Neuronal stem cell (in vitro differentiated cells): ENCODE measurements around the gene RIPK3.

ENCODE experiments used
- DNase-seq: peaks from one replicate; pipeline ENCODE4 v3.0.0-alpha.2; 2013; ENCODE audit warnings: low spot score
- H2AFZ ChIP-seq: one replicate; pipeline ENCODE4 v1.6.1; 2013; ENCODE audit warnings: mild to moderate bottlenecking, low read length, inconsistent platforms
- H2AK5ac ChIP-seq: 2 replicates; pipeline ENCODE4 v1.6.1; 2013; ENCODE audit warnings: low read depth, mild to moderate bottlenecking, inconsistent platforms, low read length, moderate library complexity, mixed read lengths
- H2BK120ac ChIP-seq: 2 replicates; pipeline ENCODE4 v1.6.1; 2013; ENCODE audit warnings: low read depth, mild to moderate bottlenecking, inconsistent platforms, low read length, moderate library complexity, mixed read lengths
- H2BK12ac ChIP-seq: one replicate; pipeline ENCODE4 v1.6.1; 2013; ENCODE audit warnings: low read length, inconsistent platforms
- H2BK15ac ChIP-seq: 2 replicates; pipeline ENCODE4 v1.6.1; 2013; ENCODE audit warnings: mild to moderate bottlenecking, low read length, inconsistent platforms, mixed read lengths
- H2BK5ac ChIP-seq: one replicate; pipeline ENCODE4 v1.6.1; 2013; ENCODE audit warnings: inconsistent platforms, mild to moderate bottlenecking, low read length, moderate library complexity
- H3K14ac ChIP-seq: one replicate; pipeline ENCODE4 v1.6.1; 2013; ENCODE audit warnings: low read length, inconsistent platforms
- H3K18ac ChIP-seq: 2 replicates; pipeline ENCODE4 v1.6.1; 2013; ENCODE audit warnings: low read length, inconsistent platforms
- H3K23ac ChIP-seq: 2 replicates; pipeline ENCODE4 v1.6.1; 2013; ENCODE audit warnings: low read depth, mild to moderate bottlenecking, mixed read lengths, low read length, inconsistent platforms; ENCODE audit not compliant: poor library complexity
- H3K27ac ChIP-seq: replicated peaks from 3 replicates; pipeline ENCODE4 v1.5.1; 2013; ENCODE audit warnings: low read length, inconsistent platforms
- H3K27me3 ChIP-seq, 3 experiments: 2 replicates each; pipeline ENCODE4 v1.6.1; 2013; ENCODE audit warnings: low read length in 3 of 3, mild to moderate bottlenecking in 2 of 3, inconsistent platforms in 1 of 3, low read depth in 1 of 3, mixed read lengths in 1 of 3, moderate library complexity in 1 of 3; ENCODE audit not compliant: control insufficient read depth in 3 of 3, insufficient read depth in 3 of 3
- H3K36me3 ChIP-seq, 2 donors: replicated peaks in 1 of 2; 2 replicates each; pipeline ENCODE4 v1.6.1; 2013; ENCODE audit warnings: low read length in 2 of 2; ENCODE audit not compliant: control insufficient read depth in 2 of 2, insufficient read depth in 2 of 2
- H3K4ac ChIP-seq: 2 replicates; pipeline ENCODE4 v1.6.1; 2013; ENCODE audit warnings: inconsistent platforms, mild to moderate bottlenecking, low read length, moderate library complexity
- H3K4me1 ChIP-seq, 2 donors: 1 replicate in 1 of 2; 2 replicates in 1 of 2; pipeline ENCODE4 v1.6.1; 2013; ENCODE audit warnings: low read length in 2 of 2, low read depth in 1 of 2; ENCODE audit not compliant: control insufficient read depth in 2 of 2, insufficient read depth in 1 of 2
- H3K4me2 ChIP-seq: one replicate; pipeline ENCODE4 v1.6.1; 2013; ENCODE audit warnings: mild to moderate bottlenecking, low read length, inconsistent platforms; ENCODE audit not compliant: insufficient read depth, poor library complexity, severe bottlenecking
- H3K4me3 ChIP-seq, 2 donors: 2 replicates each; pipeline ENCODE4 v1.5.1; 2013; ENCODE audit warnings: low read length in 2 of 2, mild to moderate bottlenecking in 2 of 2, inconsistent platforms in 1 of 2, moderate library complexity in 1 of 2
- H3K79me1 ChIP-seq: one replicate; pipeline ENCODE4 v1.6.1; 2013; ENCODE audit warnings: low read depth, mild to moderate bottlenecking, inconsistent platforms, low read length, moderate library complexity
- H3K9ac ChIP-seq: one replicate; pipeline ENCODE4 v1.6.1; 2013; ENCODE audit warnings: mild to moderate bottlenecking, low read depth, low read length, inconsistent platforms; ENCODE audit not compliant: poor library complexity
- H3K9me3 ChIP-seq, 2 donors: replicated peaks in 1 of 2; 2 replicates each; pipeline versions ENCODE3 to v1.6.1; 2013; ENCODE audit warnings: low read length in 2 of 2, mild to moderate bottlenecking in 2 of 2, inconsistent platforms in 1 of 2, low read depth in 1 of 2, mixed read lengths in 1 of 2, moderate library complexity in 1 of 2; ENCODE audit not compliant: control insufficient read depth in 2 of 2, insufficient read depth in 1 of 2
- H4K8ac ChIP-seq: one replicate; pipeline ENCODE4 v1.6.1; 2013; ENCODE audit warnings: low read depth, mild to moderate bottlenecking, inconsistent platforms, low read length, moderate library complexity
- H4K91ac ChIP-seq: one replicate; pipeline ENCODE4 v1.6.1; 2013; ENCODE audit warnings: low read length, low read depth, mild to moderate bottlenecking, inconsistent platforms; ENCODE audit not compliant: poor library complexity
- WGBS, 2 donors: extraction: QIAGEN DNeasy Blood & Tissue Kit; methylation state at CpG; one replicate each; pipeline ENCODE4 v1.1.7; 2013; ENCODE audit warnings: missing lambda C conversion rate in 2 of 2, mixed read lengths in 1 of 2; ENCODE audit not compliant: insufficient read length in 2 of 2, insufficient replicate concordance in 1 of 2; ENCODE audit errors: extremely low coverage in 2 of 2; 5-methylcytosine and 5-hydroxymethylcytosine counted together

RIPK3 gene

GRCh38 chr14:24331731-24332267 is 8.0 kb downstream of the RIPK3 start:
- Histone ChIP-seq H2BK12ac (no peak overlapping the region), H3K36me3 (no peaks in the 10 kb centered on the region), H3K9me3 (no peaks in the 10 kb centered on the region), H4K91ac (no peak overlapping the region), H3K4me1 (peaks cover 2 to 16% of the 10 kb centered on the region in 2 donors), H2BK15ac (no peak overlapping the region), H3K4me3 (no peak overlapping the region), H3K23ac (no peak overlapping the region), H2AK5ac (no peak overlapping the region), H3K9ac (no peak overlapping the region), H3K18ac (no peak overlapping the region), H3K79me1 (no peaks in the 10 kb centered on the region), H3K4ac (no peak overlapping the region), H3K14ac (no peak overlapping the region), H3K27ac (no peak overlapping the region), H2BK120ac (no peak overlapping the region), H2BK5ac (no peak overlapping the region), H4K8ac (no peak overlapping the region), H3K4me2 (no peak overlapping the region), H3K27me3 (peaks cover 17 to 82% (median 71%) of the 10 kb centered on the region in 3 experiments), H2AFZ (peak overlapping the region; percentile 85)
- WGBS, 2 donors, result no CpG with 5 or more reads among the region's 26 CpGs
- no peak for DNase-seq

- peak overlapping the region; percentile 92 for H3K23ac ChIP-seq
- DNase-seq, result no peak
- H3K9ac ChIP-seq, result no peak overlapping the region
- H4K91ac ChIP-seq, result no peak overlapping the region
- peaks cover 17 to 75% (median 64%) of the 10 kb centered on the region in 3 experiments for H3K27me3 ChIP-seq
- no peak overlapping the region for H2AK5ac ChIP-seq
- no peaks in the 10 kb centered on the region for H3K79me1 ChIP-seq
- H3K18ac ChIP-seq, result peak overlapping the region; percentile 51
- H3K36me3 ChIP-seq, result no peaks in the 10 kb centered on the region
- no peak overlapping the region for H3K4me2 ChIP-seq
- no peak overlapping the region for H2AFZ ChIP-seq
- H2BK15ac ChIP-seq, result peak overlapping the region; percentile 87
- H2BK5ac ChIP-seq, result no peak overlapping the region
- no peak overlapping the region for H3K27ac ChIP-seq
- no peak overlapping the region for H2BK120ac ChIP-seq
- H3K4me3 ChIP-seq, result no peak overlapping the region
- WGBS, 2 donors, result no CpG with 5 or more reads among the region's 10 CpGs
- no peaks in the 10 kb centered on the region for H3K9me3 ChIP-seq
- no peak overlapping the region for H3K4ac ChIP-seq
- no peak overlapping the region for H2BK12ac ChIP-seq
- H3K14ac ChIP-seq, result no peak overlapping the region
- H3K4me1 ChIP-seq, result peaks cover 2 to 16% of the 10 kb centered on the region in 2 donors
- no peak overlapping the region for H4K8ac ChIP-seq
Measured at GRCh38 chr14:24330973-24331674, 8.7 kb downstream of the RIPK3 start.

- Histone ChIP-seq H3K27me3 (peaks cover 12 to 72% (median 50%) of the 10 kb centered on the region in 3 experiments), H3K9me3 (no peaks in the 10 kb centered on the region), H3K4me1 (peaks cover 2 to 15% of the 10 kb centered on the region in 2 donors), H2BK15ac (peak overlapping the region; percentile 35), H3K27ac (no peak overlapping the region), H3K18ac (no peak overlapping the region), H2BK12ac (no peak overlapping the region), H2BK5ac (no peak overlapping the region), H3K36me3 (no peaks in the 10 kb centered on the region), H3K4me2 (no peak overlapping the region), H3K23ac (peak overlapping the region; percentile 81), H2AFZ (no peak overlapping the region), H3K14ac (no peak overlapping the region), H4K91ac (no peak overlapping the region), H3K4me3 (peak overlapping the region in 1 of 2 donors; percentile 5), H3K9ac (peak overlapping the region; percentile 2), H3K4ac (no peak overlapping the region), H4K8ac (peak overlapping the region; percentile 19), H3K79me1 (no peaks in the 10 kb centered on the region), H2BK120ac (no peak overlapping the region), H2AK5ac (peak overlapping the region; percentile 23)
- WGBS, 2 donors, result no CpG with 5 or more reads among the region's 9 CpGs
- DNase-seq, result no peak
Measured at GRCh38 chr14:24329736-24330135, 10.1 kb downstream of the RIPK3 start.

- H3K4ac ChIP-seq, result no peak overlapping the region
- H3K27me3 ChIP-seq, result peaks cover 7 to 67% (median 44%) of the 10 kb centered on the region in 3 experiments
Measured at GRCh38 chr14:24329073-24329663, 10.6 kb downstream of the RIPK3 start.

More at GRCh38 chr14:24329073-24329663, 10.6 kb downstream of the RIPK3 start:
- Histone ChIP-seq H3K4me2 (no peak overlapping the region), H4K8ac (no peak overlapping the region), H3K9ac (no peak overlapping the region), H3K79me1 (no peaks in the 10 kb centered on the region), H3K9me3 (no peaks in the 10 kb centered on the region), H3K4me1 (peaks cover 2 to 13% of the 10 kb centered on the region in 2 donors), H3K23ac (no peak overlapping the region), H2BK12ac (no peak overlapping the region), H3K14ac (no peak overlapping the region), H3K4me3 (peak overlapping the region in 1 of 2 donors; percentile 35), H2BK5ac (no peak overlapping the region), H2AFZ (peak overlapping the region; percentile 21), H2BK120ac (no peak overlapping the region), H2BK15ac (peak overlapping the region; percentile 5), H2AK5ac (no peak overlapping the region), H3K36me3 (no peaks in the 10 kb centered on the region), H4K91ac (no peak overlapping the region), H3K27ac (no peak overlapping the region), H3K18ac (no peak overlapping the region)
- no peak for DNase-seq
- WGBS, 2 donors, result no CpG with 5 or more reads among the region's 12 CpGs
